Suprapubic skin (tissue), 4 donors: ENCODE data around the gene DSTYK.
"Not testable (repeated sequence)": the region's sequence is repeated elsewhere in the genome, so short reads cannot be mapped to it uniquely, and the experiment has no call there.

ENCODE experiments used
- EP300 ChIP-seq: sonication (generic); formaldehyde crosslinking; IDR thresholded peaks from one replicate; pipeline ENCODE4 v1.6.1; 2017; ENCODE audit warnings: antibody characterized with exemption
- POLR2A ChIP-seq, 2 donors: fragments of 450-650 bp; IDR thresholded peaks; one replicate each; pipeline ENCODE4 v1.6.1; 2017; ENCODE audit warnings: antibody characterized with exemption in 2 of 2, mild to moderate bottlenecking in 2 of 2, moderate library complexity in 2 of 2
- POLR2AphosphoS5 ChIP-seq, 3 donors: sonication (generic); formaldehyde crosslinking; IDR thresholded peaks; one replicate each; pipeline ENCODE4 v1.6.1; 2017; ENCODE audit warnings: antibody characterized with exemption in 3 of 3
- TF ChIP-seq, protein P1 (sequence below), 2 donors: fragments of 200-600 bp in 1 of 2; fragments of 450-650 bp in 1 of 2; sonication (generic) in 1 of 2; IDR thresholded peaks; one replicate each; pipeline ENCODE4 v1.5.1; 2016 to 2019; ENCODE audit warnings: antibody characterized with exemption in 2 of 2, mild to moderate bottlenecking in 1 of 2, moderate library complexity in 1 of 2

DNA sequence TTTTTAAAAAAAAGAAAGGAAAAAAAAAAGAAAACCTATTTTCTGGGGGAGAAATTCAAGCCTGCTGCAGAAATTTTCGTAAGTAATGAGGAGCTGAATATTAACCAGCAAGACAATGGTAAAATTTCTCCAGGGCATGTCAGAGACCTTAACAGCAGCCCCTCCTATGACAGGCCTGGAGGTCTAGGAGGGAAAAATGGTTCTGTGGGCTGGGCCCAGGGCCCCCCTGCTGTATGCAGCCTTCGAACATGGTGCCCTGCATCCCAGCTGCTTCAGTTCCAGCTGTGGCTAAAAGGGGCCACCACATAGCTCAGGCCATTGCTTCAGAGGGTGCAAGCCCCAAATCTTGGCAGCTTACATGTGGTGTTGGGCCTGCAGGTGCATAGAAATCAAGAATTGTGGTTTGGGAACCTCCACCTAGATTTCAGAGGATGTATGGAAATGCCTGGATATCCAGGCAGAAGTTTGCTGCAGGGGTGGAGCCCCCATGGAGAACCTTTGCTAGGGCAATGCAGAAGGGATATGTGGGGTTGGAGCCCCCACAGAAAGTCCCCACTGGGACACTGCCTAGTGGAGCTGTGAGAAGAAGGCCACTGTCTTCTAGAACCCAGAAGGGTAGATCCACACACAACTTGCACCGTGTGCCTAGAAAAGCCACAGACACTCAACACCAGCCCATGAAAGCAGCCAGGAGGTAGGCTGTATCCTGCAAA, 55.7 kb downstream of the DSTYK start:
- TF ChIP-seq, protein P1, sequence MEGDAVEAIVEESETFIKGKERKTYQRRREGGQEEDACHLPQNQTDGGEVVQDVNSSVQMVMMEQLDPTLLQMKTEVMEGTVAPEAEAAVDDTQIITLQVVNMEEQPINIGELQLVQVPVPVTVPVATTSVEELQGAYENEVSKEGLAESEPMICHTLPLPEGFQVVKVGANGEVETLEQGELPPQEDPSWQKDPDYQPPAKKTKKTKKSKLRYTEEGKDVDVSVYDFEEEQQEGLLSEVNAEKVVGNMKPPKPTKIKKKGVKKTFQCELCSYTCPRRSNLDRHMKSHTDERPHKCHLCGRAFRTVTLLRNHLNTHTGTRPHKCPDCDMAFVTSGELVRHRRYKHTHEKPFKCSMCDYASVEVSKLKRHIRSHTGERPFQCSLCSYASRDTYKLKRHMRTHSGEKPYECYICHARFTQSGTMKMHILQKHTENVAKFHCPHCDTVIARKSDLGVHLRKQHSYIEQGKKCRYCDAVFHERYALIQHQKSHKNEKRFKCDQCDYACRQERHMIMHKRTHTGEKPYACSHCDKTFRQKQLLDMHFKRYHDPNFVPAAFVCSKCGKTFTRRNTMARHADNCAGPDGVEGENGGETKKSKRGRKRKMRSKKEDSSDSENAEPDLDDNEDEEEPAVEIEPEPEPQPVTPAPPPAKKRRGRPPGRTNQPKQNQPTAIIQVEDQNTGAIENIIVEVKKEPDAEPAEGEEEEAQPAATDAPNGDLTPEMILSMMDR (IDR thresholded peaks at IDR 0.05): not testable (repeated sequence)
- TF ChIP-seq EP300; POLR2A (IDR thresholded peaks at IDR 0.05); POLR2AphosphoS5 (IDR thresholded peaks at IDR 0.05): not testable (repeated sequence)
